ENCODE results near the gene ELFN2.

DNA sequence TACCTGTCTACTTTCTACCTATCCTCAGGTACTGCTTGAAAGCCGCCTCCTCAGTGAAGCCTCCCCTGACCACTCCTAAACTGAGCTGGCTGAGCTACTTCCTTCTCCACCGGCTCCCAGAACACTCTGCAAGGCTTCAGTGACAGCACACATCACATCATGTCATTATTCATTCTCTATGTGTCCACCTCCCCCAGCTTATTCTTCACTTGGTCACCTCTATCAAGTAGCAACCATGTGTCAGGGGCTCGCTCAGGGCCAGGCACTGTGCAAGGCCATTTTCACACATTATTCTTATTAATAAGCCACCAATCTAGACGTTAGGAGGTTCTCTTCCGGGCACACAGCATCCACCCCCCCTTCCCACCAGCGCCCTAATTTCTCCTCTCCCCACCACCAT, 3.7 kb upstream of the ELFN2 start:
- TF ChIP-seq, protein P1, sequence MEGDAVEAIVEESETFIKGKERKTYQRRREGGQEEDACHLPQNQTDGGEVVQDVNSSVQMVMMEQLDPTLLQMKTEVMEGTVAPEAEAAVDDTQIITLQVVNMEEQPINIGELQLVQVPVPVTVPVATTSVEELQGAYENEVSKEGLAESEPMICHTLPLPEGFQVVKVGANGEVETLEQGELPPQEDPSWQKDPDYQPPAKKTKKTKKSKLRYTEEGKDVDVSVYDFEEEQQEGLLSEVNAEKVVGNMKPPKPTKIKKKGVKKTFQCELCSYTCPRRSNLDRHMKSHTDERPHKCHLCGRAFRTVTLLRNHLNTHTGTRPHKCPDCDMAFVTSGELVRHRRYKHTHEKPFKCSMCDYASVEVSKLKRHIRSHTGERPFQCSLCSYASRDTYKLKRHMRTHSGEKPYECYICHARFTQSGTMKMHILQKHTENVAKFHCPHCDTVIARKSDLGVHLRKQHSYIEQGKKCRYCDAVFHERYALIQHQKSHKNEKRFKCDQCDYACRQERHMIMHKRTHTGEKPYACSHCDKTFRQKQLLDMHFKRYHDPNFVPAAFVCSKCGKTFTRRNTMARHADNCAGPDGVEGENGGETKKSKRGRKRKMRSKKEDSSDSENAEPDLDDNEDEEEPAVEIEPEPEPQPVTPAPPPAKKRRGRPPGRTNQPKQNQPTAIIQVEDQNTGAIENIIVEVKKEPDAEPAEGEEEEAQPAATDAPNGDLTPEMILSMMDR (IDR thresholded peaks at IDR 0.05; ENCODE audit: poor library complexity, severe bottlenecking) = no peak
- TF ChIP-seq EZH2 (IDR thresholded peaks at IDR 0.05; ENCODE audit: borderline replicate concordance, insufficient read depth, low read length, poor library complexity, severe bottlenecking) (no peak), EP300 (conservative IDR thresholded peaks at IDR 0.05; ENCODE audit: poor library complexity, severe bottlenecking) (no peak), MXI1 (conservative IDR thresholded peaks at IDR 0.05; ENCODE audit: poor library complexity, severe bottlenecking) (no peak)

Measured in neural cell (in vitro differentiated cells).